ENCODE measurements around the gene INO80C. TPM values are rescaled to one million over a fixed set of nuclear protein-coding genes. Genes with fewer than 3 reads are reported as not detected.

The INO80C gene
- total RNA-seq, 1 experiment from 2014 or later, result 51.1 TPM

DNA sequence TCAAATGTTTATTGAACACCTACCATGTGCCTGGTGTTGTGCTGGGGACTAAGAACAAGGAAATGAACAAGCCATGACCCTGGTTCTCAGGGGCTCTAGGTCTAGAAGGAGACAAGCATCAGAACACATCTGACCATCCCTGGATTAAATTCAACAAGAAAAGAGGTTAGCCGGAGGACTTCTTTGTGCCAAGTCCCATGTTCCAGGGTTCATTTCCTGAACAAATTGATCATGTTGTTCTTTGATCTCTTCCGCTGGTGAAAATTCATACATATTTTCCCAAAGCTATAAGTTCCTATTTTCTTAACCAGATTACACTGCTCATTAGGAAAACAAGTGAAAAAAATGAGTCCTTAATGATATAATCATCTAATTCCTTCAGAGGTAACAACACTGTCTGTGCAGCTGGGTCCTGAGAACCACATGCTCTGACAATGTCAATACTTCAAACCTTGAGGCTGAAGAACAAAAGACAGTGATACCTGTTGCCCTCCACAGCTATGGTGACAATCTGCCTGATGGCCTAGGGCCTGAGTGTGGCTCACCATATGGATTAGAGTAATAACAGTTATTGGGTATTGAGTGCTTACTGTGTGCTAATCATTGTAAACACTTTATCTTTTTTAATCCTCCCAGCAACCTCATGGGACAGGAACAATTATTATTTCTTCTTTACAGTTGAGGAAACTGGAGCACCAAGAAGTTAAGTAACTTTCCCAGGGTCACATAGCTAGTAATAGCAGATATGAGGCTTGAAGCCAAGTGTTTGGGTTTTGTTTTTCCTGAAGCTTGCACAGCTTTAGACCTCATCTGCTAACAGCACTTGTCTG is 24.6 kb upstream of the INO80C start:
- H4K5ac ChIP-seq (ENCODE audit: insufficient read length, low read depth, low read length), result no peak overlapping the region
- WGBS (ENCODE audit: extremely low coverage, insufficient read length, low lambda C conversion rate), result no CpG with 5 or more reads among the region's 2 CpGs

More for the DNA sequence above, 24.6 kb upstream of the INO80C start:
- no peaks in the 10 kb centered on the region for H3K79me1 ChIP-seq (ENCODE audit: insufficient read depth, low read depth, low read length, poor library complexity, severe bottlenecking)
- Mint-ChIP-seq H3K27me3 (ENCODE audit: low read depth) (no peaks in the 10 kb centered on the region; the same call in 1 of the 2 replicates), H3K9me3 (no peaks in the 10 kb centered on the region), H3K36me3 (ENCODE audit: insufficient read depth in 1 of 3, low read depth in 3 of 3) (no peaks in the 10 kb centered on the region), H3K4me1 (peaks cover 23 to 30% of the 10 kb centered on the region in 2 experiments), H3K27ac (no peak overlapping the region), H3K4me3 (no peak overlapping the region)
- no peak overlapping the region for H3K9ac ChIP-seq (ENCODE audit: extremely low read depth, insufficient read length, low read length)
- no peak overlapping the region for H2BK120ac ChIP-seq (ENCODE audit: low read depth, low read length, poor library complexity, severe bottlenecking)
- no peak overlapping the region for H3K4ac ChIP-seq (ENCODE audit: low read depth, low read length)
- H3K27me3 ChIP-seq (ENCODE audit: insufficient read depth, low read length), result no peaks in the 10 kb centered on the region
- peaks cover 4% of the 10 kb centered on the region; the same call in 1 of the 2 replicates for H3K4me1 ChIP-seq (ENCODE audit: insufficient read depth, low read length)
- no peak for DNase-seq
- TF ChIP-seq, protein P1, sequence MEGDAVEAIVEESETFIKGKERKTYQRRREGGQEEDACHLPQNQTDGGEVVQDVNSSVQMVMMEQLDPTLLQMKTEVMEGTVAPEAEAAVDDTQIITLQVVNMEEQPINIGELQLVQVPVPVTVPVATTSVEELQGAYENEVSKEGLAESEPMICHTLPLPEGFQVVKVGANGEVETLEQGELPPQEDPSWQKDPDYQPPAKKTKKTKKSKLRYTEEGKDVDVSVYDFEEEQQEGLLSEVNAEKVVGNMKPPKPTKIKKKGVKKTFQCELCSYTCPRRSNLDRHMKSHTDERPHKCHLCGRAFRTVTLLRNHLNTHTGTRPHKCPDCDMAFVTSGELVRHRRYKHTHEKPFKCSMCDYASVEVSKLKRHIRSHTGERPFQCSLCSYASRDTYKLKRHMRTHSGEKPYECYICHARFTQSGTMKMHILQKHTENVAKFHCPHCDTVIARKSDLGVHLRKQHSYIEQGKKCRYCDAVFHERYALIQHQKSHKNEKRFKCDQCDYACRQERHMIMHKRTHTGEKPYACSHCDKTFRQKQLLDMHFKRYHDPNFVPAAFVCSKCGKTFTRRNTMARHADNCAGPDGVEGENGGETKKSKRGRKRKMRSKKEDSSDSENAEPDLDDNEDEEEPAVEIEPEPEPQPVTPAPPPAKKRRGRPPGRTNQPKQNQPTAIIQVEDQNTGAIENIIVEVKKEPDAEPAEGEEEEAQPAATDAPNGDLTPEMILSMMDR (conservative IDR thresholded peaks at IDR 0.05), result no peak
- no peak overlapping the region for H3T11ph ChIP-seq (ENCODE audit: low read length)
- H2AK5ac ChIP-seq (ENCODE audit: insufficient read length, low read length), result no peak overlapping the region
- H4K91ac ChIP-seq (ENCODE audit: insufficient read length, low read depth, low read length), result no peak overlapping the region
- no peaks in the 10 kb centered on the region for H3K9me3 ChIP-seq (ENCODE audit: control insufficient read depth, low read depth, low read length)
- H3K14ac ChIP-seq (ENCODE audit: insufficient read depth, low read length), result no peak overlapping the region
- no peaks in the 10 kb centered on the region for H3K23me2 ChIP-seq (ENCODE audit: insufficient read length, low read depth, low read length, poor library complexity, severe bottlenecking)
- H3K18ac ChIP-seq (ENCODE audit: insufficient read length, low read depth, low read length), result no peak overlapping the region
- H2BK5ac ChIP-seq (ENCODE audit: insufficient read length, low read length), result no peak overlapping the region
- no peak overlapping the region for H2BK12ac ChIP-seq (ENCODE audit: insufficient read length, low read depth, low read length)
- no peak overlapping the region for H2BK15ac ChIP-seq (ENCODE audit: low read depth, low read length)
- no peak overlapping the region for H3K4me2 ChIP-seq (ENCODE audit: insufficient read depth, insufficient read length, low read length)
- H4K20me1 ChIP-seq (ENCODE audit: control insufficient read depth, insufficient read depth, insufficient read length), result no peaks in the 10 kb centered on the region
- H4K8ac ChIP-seq (replicated peaks; ENCODE audit: insufficient read length, low read depth, low read length), result no peak overlapping the region
- no peak overlapping the region for H2AFZ ChIP-seq (ENCODE audit: low read length)
- H3K27ac ChIP-seq (ENCODE audit: insufficient read length, low read depth, low read length), result no peak overlapping the region
- no peak overlapping the region for H3K23ac ChIP-seq (ENCODE audit: insufficient read length, low read depth, low read length)
- H3K79me2 ChIP-seq (ENCODE audit: insufficient read depth, low read length), result no peaks in the 10 kb centered on the region
- H2BK20ac ChIP-seq (ENCODE audit: low read depth, low read length, poor library complexity, severe bottlenecking), result no peak overlapping the region
- H3K56ac ChIP-seq (ENCODE audit: insufficient read length, low read depth, low read length), result no peak overlapping the region
